GM12801 (cell line): ENCODE results near the gene PARM1.

Source experiments
- TF ChIP-seq, protein P1 (sequence below): IDR thresholded peaks from one replicate; pipeline ENCODE4 v1.5.1; 2011; ENCODE audit warnings: control low read depth; ENCODE audit not compliant: insufficient read length; ENCODE audit errors: extremely low read depth

PARM1 gene

GRCh38 chr4:75042601-75043208 lies 109.8 kb downstream of the PARM1 start:
- TF ChIP-seq, protein P1, sequence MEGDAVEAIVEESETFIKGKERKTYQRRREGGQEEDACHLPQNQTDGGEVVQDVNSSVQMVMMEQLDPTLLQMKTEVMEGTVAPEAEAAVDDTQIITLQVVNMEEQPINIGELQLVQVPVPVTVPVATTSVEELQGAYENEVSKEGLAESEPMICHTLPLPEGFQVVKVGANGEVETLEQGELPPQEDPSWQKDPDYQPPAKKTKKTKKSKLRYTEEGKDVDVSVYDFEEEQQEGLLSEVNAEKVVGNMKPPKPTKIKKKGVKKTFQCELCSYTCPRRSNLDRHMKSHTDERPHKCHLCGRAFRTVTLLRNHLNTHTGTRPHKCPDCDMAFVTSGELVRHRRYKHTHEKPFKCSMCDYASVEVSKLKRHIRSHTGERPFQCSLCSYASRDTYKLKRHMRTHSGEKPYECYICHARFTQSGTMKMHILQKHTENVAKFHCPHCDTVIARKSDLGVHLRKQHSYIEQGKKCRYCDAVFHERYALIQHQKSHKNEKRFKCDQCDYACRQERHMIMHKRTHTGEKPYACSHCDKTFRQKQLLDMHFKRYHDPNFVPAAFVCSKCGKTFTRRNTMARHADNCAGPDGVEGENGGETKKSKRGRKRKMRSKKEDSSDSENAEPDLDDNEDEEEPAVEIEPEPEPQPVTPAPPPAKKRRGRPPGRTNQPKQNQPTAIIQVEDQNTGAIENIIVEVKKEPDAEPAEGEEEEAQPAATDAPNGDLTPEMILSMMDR, result no peak

GRCh38 chr4:75046226-75046625 lies 113.3 kb downstream of the PARM1 start:
- TF ChIP-seq, protein P1, result no peak

DNA sequence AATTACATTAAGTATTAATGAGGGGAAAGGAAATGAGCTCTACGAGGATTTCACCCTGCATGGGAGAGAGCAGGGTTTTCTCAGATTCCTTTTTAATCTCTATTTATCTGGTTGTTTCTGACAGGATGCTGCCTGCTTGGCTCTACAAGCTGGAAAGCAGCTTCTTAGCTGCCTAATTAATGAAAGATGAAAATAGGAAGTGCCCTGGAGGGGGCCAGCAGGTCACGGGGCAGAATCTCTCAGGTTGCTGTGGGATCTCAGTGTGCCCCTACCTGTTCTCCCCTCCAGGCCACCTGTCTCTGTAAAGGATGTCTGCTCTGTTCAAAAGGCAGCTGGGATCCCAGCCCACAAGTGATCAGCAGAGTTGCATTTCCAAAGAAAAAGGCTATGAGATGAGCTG lies 113.7 kb downstream of the PARM1 start:
- TF ChIP-seq, protein P1, result no peak

DNA sequence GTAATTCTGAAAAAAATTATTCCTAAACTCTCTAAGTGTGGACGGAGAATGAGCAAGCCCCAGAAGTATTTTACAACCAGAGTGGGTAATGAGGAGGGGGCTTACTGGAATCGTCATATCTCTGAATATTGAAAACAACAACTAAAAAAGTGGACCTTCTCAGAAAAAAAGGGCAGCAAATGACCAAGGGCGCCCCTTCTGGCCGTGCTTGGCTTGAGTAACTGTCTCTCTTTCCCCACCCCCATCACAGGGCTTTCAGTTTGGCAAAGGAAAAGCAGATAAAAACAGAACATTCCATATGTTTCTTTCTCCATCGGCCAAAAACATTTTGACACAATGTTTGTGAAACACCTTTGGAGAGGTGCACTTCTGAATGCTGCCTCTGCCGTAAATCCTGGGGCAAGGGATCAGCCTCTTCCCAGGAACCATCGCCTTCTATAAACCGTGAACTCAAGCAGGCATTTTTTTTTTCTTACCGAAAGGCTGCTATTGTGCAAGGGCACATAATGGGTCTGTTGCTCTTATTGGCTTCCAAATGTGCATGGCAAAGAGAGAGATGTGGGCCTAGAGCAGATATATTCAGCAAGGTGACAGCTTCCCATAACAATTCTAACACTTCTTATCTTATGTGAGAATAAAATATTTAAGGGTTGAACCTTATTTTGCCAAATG lies 115.4 kb downstream of the PARM1 start:
- TF ChIP-seq, protein P1, result no peak

- TF ChIP-seq, protein P1, result no peak
Observed at GRCh38 chr4:75051431-75051830, 118.5 kb downstream of the PARM1 start.

GRCh38 chr4:75053352-75053751 lies 120.4 kb downstream of the PARM1 start:
- TF ChIP-seq, protein P1, result no peak

DNA sequence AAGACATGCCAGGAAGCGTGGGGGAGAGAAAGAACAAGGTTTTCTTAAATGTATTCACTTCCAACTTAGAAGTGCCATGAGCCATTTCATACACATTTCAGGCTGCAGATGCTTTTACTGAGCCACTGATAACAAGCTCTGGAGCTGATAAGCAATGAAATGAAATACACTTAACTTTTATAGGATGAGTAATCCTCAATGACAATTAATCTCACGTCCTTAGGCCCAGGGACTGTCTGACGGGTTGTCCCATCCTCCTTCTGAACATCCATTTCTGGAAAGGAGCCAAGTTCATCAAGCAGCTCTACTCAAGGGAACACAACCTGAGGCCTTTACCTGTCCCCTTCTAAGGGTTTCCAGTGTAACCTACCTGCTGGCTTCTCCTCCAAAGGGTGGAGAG lies 121.2 kb downstream of the PARM1 start:
- TF ChIP-seq, protein P1, result no peak
